Lower leg skin (tissue), 3 donors: ENCODE data around the gene RTCA.

Source experiments
- POLR2A ChIP-seq, 2 donors: fragments of 450-650 bp; IDR thresholded peaks; one replicate each; pipeline ENCODE4 v1.6.1; 2016 to 2017; ENCODE audit warnings: antibody characterized with exemption in 2 of 2, mild to moderate bottlenecking in 1 of 2, moderate library complexity in 1 of 2
- TF ChIP-seq, protein P1 (sequence below), 3 donors: fragments of 450-650 bp; IDR thresholded peaks; one replicate each; pipeline ENCODE4 v1.5.1; 2016; ENCODE audit warnings: antibody characterized with exemption in 3 of 3, mild to moderate bottlenecking in 3 of 3, moderate library complexity in 2 of 3

DNA sequence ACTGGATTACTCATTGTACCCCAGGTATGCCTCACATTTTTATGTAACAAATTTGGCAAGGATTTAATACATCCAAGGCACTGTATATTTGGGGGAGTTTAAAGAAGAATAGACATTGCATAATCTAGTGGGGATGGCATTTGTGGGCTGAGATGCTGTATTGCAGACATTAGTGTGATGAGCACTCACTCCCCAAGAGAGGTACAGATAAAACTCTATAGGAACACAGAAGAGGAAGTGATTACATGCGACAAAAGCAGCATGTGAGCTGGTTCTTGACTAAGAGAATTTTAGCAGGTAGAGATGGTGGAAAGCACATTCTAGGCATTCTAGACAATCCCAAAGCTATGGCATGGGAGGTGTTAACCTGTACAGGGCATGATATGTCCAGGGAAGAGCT is 62.1 kb downstream of the RTCA start:
- TF ChIP-seq, protein P1, sequence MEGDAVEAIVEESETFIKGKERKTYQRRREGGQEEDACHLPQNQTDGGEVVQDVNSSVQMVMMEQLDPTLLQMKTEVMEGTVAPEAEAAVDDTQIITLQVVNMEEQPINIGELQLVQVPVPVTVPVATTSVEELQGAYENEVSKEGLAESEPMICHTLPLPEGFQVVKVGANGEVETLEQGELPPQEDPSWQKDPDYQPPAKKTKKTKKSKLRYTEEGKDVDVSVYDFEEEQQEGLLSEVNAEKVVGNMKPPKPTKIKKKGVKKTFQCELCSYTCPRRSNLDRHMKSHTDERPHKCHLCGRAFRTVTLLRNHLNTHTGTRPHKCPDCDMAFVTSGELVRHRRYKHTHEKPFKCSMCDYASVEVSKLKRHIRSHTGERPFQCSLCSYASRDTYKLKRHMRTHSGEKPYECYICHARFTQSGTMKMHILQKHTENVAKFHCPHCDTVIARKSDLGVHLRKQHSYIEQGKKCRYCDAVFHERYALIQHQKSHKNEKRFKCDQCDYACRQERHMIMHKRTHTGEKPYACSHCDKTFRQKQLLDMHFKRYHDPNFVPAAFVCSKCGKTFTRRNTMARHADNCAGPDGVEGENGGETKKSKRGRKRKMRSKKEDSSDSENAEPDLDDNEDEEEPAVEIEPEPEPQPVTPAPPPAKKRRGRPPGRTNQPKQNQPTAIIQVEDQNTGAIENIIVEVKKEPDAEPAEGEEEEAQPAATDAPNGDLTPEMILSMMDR (IDR thresholded peaks at IDR 0.05) = no peak
- no peak for TF ChIP-seq POLR2A (IDR thresholded peaks at IDR 0.05)
